Umbilical cord (tissue), 2 donors: Measurements from ENCODE around the gene KCTD1. TPM values are rescaled to one million over a fixed set of nuclear protein-coding genes. Genes with fewer than 3 reads are reported as not detected.
A peak's percentile ranks its signal among the peaks of the same experiment; 100 is the strongest.

Experiments
- DNase-seq: peaks from one replicate; pipeline ENCODE4 v3.0.0-alpha.2; 2015; ENCODE audit warnings: low spot score
- total RNA-seq: library from RNA; depleted of rRNA; stranded (reverse); fragments of >200 nt; gene quantifications from one replicate; pipeline ENCODE4 v1.2.3, GENCODE V29; 2014; ENCODE audit warnings: low replicate concordance; ENCODE audit not compliant: insufficient read depth

KCTD1 gene
- total RNA-seq, 1 donor from 2014 or later = 6.0 TPM

- DNase-seq = no peak
These were observed 65.8 kb downstream of the KCTD1 start for GRCh38 chr18:26482569-26482968.

- no peak for DNase-seq
These were observed 67.2 kb downstream of the KCTD1 start for GRCh38 chr18:26480897-26481795.

DNA sequence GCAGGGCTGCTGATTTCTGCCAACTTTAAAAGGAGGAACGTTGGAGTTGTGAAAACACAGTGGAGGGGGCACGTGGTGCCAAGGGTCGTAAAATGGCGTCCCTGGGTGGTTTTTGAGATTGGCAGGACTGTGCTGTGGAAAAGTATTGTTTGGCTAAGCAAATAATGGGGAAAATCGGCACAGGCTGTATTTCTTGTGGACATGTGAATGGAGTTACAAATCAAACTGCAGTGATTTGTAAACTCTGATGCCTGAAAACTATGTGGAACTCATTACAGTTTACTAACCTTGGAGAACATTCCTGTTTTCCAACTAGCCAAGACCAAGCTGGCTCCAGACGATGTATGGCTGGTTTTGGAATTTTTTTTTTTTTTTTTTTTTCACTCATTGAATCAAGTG is 68.7 kb downstream of the KCTD1 start:
- no peak for DNase-seq

GRCh38 chr18:26479065-26479680 is 69.2 kb downstream of the KCTD1 start:
- DNase-seq = no peak

GRCh38 chr18:26477828-26478466 is 70.4 kb downstream of the KCTD1 start:
- peak; percentile 57 for DNase-seq

GRCh38 chr18:26476697-26477096 is 71.7 kb downstream of the KCTD1 start:
- DNase-seq = no peak

DNA sequence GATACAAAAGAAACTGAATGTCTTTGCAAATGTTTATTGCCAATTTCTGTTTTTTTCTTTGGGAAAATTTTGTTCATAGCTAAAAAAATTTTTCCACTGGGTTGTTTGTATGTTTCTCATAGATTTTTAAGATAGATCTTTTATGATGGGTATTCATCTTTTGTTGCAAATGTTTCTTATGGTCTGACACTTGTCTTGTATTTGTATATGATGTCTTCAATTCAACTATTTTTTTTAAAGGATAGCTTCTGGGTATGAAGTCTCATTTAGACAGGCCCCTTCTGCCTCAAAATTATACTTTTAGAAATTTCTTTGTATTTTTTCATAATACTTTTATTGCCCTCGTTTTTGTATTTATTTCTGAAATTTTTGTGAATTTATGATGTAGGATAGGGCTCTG is 73.8 kb downstream of the KCTD1 start:
- DNase-seq = no peak

DNA sequence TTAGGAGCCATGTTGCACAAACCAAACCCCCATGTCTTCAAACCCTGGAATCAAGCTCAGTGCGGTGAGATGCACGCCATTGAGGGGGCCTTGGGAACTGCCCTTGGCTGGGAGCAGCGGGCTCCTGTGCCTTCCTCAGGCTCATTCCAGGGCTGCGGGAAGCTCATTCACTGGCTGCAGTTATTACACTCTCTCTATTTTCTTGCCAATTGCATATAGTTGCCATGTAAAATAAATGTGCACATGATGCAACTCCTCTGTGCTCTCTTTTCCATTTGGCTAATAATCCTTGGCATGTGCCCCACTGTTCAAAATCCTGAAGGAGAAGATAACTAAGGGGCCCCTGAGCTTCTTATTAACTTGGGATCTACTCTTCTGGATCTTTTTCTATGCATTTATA is 74.7 kb downstream of the KCTD1 start:
- peak; percentile 21 for DNase-seq

DNA sequence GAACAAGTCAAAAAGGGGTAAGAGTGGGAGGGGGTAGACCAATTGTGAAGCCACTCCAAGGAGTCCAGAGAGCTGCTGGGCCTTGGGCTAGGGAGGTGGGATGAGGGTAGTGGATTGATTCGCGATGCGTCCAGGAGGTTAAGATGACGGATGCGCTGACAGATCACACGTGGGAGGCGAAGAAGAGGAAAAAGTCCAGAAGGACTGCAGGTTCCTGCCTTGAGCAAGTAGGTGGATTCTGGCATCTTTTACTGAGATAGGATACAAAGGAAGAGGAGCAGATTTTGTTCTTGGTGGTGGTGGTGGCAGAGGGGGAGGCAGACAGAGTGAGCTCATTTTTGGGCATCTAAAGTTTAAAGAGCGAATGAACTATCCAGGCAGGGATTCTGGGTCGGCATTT is 76.5 kb downstream of the KCTD1 start:
- DNase-seq = no peak

DNA sequence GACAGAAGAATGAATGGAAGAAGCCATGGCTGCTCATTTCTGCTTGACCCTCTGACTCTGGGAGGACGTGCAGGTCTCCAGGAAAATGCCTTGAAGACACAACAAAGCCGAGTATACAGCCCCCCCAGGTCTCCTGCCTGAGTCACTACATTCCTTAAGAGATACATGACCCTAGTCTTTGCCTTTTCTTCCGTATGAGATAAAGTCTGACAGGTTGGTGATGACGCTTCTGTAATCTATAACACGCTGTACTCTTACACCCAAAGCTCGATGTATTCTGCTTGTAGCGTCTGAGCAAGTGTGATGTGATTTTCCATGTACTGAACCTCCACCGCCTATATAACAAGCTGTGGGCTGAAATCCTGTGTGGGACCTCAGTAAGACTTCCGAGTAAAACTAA is 77.3 kb downstream of the KCTD1 start:
- DNase-seq = peak; percentile 45

GRCh38 chr18:26470011-26470637 is 78.2 kb downstream of the KCTD1 start:
- DNase-seq = no peak

- peak; percentile 75 for DNase-seq
These were observed 79.4 kb downstream of the KCTD1 start for GRCh38 chr18:26468931-26469340.

- no peak for DNase-seq
These were observed 82.3 kb downstream of the KCTD1 start for GRCh38 chr18:26466026-26466425.

DNA sequence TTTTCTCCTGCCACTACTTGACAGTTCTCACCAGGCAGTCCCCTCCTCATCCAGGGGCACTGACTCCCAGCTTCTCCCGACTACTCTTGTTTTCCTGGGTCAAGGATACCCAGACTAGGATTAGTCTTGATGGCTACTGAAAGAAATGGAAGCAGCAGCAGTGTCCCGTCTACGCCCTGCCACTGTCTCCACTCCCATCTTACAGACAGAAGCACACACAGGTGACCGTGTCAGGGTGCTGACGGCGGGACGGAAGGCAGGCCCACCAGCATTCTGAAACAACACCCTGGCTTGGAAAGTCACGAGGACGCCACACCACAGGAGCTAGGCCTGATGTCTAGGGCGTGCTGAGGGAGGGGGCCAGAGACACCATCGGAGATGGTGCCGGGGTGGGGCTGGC is 82.9 kb downstream of the KCTD1 start:
- DNase-seq = no peak

DNA sequence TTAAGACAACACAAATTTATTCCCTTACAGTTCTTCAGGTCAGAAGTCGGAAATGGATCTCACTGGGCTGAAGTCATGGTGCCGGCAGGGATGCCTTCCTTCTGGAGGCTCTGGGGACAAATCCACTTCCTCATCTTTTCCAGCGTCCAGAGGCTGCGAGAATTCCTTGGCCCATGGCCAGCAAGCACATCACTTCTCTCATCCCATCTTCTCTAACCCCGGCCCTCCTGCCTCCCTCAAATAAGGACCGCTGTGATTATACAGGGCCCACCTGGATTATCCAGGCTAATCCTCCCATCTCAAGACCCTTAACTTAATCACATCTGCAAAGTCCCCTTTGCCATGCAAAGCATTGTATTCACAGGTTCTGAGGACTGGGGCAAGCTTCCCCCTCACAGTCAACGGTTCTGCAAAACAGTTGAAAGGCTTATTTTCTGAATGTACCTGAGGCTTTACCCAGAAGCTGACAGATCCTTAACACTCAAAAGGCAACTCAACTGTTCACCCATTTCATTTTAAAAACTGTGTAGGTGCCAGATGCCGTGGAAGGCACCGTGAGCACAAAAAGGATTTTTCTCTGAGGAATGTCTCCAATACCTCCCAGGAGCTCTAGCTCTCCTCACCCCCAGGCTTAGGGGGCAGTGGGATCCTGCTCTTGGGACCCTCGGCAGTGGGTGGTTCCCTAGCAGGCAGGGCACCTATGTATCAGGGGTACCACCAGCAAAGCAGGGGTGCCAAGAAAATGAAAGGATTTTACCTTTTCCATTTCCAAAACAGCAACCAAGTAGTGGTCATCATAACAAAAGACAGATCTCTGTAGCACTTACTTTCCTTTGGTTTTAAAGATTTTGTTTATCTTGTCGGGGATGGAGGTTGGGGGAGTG is 84.0 kb downstream of the KCTD1 start:
- DNase-seq = no peak

GRCh38 chr18:26462355-26462754 is 86.0 kb downstream of the KCTD1 start:
- DNase-seq = no peak

DNA sequence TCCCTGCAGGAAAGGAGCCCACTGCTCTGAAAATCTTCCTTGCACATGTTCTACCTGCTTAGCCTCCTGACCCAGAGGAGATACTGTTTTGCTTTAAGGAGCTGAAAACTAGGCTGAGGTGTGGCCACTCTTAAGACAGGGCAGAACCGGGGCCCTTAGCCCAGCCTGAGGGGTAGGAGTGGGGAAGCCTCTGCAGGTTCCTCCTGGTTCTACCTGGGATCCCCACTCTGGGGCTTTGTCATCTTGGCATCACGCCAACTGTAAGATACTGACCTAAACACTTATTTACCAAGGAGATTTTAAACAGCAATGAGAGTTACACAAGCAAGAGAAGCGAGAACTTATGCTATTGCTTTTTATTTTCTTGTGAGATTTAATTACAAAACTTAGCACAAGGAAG is 86.9 kb downstream of the KCTD1 start:
- DNase-seq = no peak

- DNase-seq = peak; percentile 48
These were observed 87.8 kb downstream of the KCTD1 start for GRCh38 chr18:26460449-26461091.

DNA sequence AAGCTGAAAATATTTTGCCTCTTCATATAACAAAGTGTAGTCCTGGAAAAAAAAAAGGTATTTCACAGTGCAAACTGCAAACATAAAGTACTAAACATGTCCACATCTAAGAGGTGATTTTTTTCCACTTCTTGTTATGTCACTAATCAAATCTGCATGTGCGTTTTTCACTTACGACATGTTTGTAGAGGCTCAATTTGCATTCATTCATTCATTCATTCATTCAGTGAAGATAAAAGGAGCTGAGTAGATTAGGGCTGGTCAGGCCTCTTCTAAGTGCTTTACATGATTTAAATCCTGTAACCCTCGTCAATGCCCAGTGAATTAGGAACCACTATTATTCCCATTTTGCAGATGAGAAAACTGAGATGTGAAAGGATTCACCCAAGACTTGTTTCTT is 88.5 kb downstream of the KCTD1 start:
- no peak for DNase-seq

DNA sequence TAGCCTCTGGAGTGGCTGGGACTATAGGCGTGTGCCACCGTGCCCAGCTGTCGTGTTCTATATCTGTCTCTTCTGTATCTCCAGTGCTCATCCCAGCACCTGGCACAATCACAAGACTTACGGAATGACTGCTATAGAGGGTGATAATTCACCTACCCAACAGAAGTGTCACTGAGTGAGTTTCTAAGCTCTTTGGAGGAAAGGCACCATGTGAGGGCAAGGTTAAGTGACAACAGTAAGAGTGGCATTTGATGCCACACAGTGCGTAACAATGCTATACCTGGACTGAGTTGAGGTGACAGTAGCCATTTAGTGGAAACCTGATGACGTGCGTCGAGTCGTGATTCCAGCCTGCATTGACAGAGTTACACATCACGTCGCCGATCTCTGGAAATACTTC is 89.0 kb downstream of the KCTD1 start:
- DNase-seq = no peak
